T-helper 2 cell (primary cell): ENCODE data around the gene TRAPPC2L.

ENCODE experiments used
- DNase-seq, 5 experiments: peaks; one replicate each; pipeline versions ENCODE4 v3.0.0 to v3.0.0-alpha.2; 2012 to 2022

Gene TRAPPC2L

DNA sequence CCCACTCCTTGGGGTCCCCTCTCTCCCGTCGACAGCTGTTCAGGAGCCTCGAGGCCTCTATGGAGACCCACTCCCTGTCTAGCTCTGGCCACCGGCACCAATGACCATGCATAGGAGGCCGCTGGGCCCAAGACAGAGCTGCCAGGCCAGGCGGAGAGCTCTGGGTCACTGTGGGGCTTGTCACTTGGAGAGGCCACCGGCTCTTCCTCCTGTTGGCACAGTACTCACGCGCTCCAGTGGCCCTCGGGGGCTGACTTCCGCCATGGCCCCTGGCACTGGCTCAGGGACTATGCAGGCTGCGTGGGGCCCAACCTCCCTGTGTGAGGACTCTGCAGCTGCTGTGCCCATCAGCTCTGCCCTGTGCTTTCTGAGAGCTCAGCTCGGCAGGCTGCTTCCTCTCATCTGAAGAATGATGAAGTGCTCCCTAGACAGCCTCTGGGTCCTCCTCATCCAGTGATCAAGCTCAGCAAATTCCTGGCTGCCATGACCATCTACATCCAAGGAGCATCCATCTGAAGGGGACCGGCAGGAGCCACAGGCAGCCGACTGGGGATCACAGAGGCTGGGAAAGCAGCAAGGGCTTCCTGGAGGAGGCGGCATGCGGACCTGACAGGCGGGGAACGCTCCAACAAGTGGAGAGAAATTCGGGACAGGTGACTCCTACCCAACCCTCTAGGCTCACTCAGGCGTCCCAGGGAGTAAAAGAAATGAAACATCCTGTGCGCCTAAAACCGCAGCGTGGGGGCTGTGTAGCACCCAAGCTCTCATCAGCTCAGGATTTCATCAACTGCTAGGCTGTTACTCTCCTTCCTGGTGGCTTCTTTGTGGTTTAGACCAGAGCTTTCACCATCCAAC lies 17.0 kb upstream of the TRAPPC2L start:
- DNase-seq = no peak

DNA sequence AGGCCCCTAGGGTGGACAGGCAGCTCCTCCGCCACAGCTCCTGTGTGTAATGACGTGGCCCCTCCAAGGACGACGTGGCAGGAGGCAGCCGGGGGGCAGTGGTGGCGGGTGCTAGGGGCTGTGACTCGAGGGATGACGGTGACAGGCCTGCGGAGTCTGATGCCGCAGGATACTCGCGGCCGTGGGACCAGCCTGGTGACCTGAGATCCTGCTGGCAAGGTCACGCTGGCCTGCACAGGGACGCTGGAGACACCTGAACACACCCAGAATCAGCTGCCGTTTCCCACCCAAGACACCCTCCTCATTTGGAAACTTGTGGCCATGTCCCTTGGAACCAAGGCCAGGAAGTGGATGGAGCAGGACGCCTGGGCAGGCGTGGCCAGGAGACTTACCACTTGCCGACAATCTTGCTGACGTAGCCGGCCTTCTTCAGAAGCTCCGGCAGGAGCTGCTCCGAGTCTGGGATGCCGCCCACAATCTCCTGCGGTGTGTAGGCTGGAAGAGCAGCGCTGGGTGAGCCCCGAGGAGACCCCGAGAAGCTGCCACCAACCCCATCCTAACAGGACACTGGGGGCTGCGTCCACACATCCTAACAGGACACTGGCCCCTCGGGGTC lies 16.2 kb upstream of the TRAPPC2L start:
- no peak for DNase-seq

DNA sequence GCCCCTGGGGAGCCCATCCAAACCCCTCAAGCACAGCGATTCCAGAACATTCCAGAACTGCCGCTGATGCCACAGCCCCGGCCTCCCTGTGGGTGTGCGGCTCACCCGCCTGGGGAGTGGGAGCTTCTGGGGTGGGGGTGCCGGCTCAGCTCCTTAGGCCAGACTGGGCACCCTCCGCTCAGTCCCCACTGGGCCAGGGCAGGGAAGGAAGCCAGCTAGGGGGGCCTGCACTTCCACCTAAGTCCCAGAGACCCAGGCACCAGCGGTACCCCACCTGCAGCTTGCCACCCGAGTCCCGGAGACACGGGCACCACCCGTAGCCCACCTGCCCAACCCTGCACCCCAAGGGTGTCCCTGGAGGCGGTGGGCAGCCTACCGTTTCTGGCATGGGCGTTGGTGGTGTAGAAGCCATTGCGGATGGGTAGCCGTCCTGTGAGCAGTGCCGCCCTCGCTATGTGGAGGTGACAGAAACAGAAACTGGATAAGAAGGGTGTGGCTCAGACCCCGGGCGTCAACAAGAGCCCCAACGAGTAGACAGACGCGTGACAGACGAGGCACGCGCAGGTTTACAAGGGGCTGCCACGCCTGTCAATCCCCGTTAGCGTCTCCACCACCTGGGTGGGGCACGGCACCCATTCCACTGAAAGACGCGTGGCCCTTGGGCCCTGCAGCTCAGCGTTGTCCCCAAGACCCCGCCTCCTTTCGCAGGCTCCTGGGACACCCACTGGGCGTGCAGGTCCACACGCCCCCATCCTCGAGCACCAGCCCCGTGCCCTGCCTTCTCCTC lies 15.2 kb upstream of the TRAPPC2L start:
- peak in 1 of 5 experiments; percentile 18 for DNase-seq

DNA sequence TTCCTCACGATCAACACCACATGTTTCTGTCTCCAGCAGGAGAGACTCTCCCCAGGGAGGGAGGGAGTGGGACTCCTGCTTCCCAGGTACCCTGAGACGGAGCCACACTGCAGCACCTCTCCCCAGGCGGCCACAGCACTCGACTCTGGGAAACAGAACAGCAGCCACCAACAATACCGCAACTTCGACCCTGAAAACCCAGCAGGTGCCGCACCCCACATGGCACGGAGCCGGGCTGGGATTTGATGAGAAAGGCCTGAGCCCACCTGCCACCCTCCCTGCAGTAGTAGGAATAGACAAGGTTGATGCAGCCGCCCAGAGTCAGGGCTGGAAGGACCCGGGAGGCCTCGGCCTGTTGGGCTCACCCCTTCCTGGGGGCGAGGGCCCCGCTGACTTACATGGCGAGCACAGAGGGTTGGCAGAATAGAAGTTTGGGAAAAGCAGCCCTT lies 14.6 kb upstream of the TRAPPC2L start:
- DNase-seq = no peak

DNA sequence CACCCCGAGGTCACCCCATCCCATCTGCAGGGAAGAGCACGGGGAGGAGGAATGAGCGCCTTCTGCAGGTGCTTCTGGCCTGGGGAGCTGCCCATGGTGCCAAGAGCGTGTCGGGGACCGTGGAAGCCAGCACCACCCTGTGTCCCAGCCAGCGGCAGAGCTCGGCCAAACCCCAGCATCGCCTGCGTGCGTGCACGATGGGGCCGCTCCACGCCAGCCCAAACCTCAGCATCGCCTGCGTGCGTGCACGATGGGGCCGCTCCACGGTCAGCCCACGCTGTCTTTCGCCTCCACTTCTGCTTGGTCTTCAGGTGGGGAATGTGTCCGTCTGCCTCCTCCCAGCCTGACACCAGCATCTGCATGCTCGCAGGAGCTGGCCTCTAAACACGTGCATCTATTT lies 14.1 kb upstream of the TRAPPC2L start:
- no peak for DNase-seq

DNA sequence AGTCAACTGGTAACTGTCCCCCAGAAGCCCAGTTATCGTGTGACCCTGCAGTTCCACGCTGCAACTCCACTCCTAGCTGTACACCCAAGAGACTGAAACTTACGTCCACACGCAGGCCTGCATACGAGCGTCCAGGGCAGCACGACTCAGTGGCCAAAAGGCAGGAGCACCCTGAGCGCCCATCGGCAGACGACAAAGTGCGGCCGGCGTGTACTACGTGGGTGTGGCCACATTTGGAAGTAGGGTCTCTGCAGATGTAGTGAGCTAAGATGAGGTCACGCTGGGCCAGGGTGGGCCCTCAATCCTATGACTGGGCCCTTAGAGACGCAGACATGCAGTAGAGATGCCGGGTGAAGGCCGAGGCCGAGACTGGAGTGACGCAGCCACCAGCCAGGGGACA lies 13.7 kb upstream of the TRAPPC2L start:
- no peak for DNase-seq

DNA sequence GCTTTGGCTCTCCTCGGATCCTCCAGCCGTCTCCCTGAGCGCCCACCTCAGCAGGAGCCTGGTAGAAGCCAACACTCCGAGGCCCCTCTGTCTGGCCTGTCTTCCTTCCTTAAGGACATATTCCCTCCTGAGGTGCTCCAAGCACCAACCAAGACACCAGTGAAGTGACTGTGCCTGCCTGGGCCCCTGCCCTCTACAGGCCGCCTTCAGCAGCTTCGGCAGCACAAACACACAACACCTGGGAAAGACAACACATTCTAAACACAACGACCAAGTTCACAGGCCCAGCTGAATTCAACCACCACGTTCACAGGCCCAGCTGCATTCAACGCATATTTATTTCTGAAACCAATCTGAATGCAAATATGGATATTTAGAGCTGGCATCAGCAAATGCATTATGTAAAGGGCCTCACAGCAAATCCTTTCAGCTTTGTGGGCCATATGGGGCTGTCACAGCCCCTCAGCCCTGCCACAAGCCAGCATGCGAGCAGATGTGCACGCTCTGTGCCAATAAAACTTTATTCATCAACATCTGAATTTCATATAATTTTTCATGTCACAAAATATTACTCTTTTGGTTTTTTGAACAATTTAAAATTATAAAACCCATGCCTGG lies 12.4 kb upstream of the TRAPPC2L start:
- DNase-seq = no peak

DNA sequence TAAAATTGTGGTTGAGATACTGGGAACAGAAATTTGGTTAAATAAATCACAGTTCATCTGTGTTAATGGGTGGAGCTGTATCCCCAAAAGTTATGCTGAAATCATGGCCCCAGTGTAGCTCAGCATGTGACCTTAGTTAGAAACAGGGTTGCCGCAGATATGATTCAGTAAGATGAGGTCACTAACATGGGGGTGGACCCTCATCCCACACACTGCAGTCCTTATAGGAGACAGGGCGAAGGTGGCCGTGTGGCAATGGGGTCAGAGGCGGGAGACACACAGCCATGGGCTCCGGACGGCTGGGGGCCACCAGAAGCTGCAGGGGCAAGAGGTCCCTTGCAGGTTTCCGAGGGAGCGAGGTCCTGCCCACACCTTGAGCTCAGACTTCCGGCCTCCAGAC lies 10.8 kb upstream of the TRAPPC2L start:
- DNase-seq = no peak

DNA sequence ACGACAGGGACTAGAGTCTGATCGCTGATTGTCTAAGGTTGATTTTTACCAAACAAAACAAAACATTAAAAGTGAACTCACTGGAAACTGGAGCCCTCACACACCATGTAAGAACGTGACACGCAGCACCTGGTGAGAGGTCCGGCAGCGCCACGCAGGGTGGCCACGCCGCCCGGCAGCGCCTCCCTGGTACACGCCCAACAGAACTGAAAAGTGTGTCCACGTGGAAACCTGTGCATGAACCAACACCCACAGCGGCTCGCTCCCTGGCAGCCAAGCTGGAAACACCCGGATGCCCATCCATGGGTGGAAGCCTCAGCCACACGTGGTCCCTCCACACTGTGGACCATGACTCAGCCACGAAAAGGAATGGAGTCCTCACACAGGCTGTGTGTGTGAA lies 9.3 kb upstream of the TRAPPC2L start:
- DNase-seq = no peak

DNA sequence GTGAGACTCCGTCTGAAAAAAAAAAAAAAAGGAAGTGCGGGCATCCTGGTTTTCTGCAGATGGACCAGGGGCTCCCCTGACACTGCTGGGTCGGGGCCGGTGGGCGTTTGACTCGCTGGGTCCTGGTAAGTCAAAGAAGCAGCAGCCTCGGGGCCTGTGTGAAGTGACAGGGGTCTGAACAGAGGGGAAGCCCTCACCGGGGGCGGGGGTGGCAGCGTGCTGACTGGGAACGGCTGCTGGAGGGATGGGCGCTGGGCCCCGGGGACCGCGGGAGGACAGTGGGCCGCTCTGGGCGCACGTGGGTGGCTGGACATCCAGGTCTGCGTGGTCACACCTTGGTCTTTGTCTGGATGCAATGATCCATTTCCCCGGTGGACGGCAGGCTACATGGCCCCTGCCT lies 8.4 kb upstream of the TRAPPC2L start:
- DNase-seq = no peak

DNA sequence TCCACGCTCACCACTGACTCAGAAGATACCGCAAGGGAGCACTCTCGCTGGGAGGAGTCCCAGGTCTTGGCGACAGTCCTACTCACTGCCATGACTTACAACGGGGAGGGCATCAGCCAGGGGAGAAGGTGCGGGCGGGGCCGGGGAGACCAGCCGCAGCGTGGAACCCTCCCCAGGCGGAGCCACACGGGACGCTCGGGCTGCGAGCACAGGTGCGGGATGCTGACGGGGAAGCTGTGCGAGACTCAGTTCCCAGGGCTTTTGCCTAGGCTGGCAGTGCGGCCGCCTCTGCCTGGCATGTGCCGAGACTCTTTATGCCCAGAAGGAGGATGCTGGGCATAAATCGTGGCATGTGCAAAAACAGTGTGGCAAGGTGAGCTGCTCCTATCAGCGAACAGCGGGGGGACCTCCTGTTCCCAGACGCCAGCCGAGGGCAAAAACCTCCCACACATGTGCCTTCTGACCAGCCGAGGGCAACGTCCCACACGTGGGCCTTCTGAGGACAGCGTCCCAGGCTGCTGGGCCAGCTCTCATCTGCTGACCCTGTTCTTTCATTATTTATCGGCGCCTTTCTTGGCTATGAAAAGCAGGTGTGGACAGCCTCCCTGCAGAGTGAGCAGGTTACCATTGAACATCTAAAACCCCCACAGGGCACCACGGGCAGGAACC lies 6.3 kb upstream of the TRAPPC2L start:
- DNase-seq = no peak

DNA sequence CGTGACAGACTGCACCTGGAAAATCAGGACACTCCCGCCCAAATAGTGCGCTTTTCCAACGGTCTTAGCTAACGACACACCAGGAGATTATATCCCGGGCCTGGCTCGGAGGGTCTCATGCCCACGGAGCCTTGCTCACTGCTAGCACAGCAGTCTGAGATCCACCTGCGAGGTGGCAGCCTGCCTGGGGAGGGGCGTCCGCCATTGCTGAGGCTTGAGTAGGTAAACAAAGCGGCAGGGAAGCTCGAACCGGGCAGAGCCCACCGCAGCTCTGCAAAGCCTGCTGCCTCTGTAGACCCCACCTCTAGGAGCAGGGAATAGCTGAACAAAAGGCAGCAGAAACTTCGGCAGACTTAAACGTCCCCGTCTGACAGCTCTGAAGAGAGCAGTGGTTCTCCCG lies 5.3 kb upstream of the TRAPPC2L start:
- DNase-seq = no peak

DNA sequence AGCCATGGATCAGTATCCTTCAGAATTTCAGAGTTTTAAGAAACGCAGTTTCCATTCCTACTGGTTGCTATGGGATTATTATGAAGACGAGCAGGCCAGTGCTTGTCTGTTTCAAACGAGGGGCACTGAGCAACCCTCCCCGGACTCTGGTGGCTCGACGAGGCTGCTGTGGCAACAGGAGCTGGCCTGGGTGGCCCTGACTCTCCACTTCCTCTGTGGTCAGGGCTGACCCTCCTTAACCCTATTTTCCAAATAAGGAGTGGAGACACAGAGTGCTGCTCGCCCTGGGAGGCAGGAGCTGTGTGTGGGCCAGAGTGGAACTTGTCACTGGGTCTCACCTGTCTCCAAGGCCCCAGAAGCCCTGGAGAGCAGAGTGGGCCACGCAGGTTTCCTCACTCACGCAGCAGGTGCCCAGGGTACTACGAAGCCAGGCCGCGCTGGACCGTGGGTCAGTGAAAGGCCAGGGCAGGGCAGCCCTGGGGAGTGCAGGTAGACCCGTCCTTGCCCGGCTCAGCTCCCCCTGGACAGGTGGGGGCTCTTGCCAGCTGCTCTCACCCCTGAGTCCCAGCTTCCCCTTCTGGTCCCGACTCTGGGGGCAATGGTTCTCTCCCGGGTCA lies 3.5 kb upstream of the TRAPPC2L start:
- DNase-seq = no peak

DNA sequence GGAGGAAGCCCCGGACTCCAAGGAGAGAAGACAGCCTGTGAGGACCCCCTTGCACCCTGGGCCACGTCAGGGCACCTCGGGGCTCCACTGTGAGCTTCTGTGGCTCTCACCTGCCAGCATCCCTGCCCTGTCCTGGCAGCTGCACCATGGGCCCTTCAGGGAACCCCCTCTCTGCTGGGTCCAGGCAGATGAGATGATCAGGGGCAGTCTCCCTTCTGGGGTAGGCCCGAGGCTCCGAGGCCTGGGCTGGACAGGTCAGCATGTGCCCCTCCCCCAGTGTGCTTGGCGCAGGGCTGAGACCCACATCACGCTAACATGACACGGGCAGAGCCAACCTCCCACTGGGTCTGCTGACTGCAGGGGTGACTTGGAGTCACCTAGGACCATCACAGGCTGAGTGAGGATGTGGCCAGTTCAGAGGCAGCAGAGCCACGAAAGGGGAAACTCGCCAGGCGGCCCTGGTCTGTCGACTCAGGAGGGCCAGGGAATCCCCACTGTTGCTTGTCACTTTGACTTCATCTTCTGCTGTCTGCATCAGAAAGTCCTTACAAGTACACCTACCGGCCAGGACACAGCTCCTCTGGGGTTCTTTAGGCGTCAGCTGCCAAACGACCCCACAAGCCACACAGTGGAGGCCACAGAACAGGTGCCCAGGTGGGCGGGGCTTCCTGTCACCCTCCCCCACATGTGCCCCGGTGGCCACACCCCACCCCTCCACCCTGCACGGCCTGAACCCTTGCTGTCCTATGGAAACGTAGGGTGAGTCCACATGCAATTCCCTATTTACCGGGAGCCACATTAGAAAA lies 2.4 kb upstream of the TRAPPC2L start:
- peak in 2 of 5 experiments; percentile 12 to 29 for DNase-seq

DNA sequence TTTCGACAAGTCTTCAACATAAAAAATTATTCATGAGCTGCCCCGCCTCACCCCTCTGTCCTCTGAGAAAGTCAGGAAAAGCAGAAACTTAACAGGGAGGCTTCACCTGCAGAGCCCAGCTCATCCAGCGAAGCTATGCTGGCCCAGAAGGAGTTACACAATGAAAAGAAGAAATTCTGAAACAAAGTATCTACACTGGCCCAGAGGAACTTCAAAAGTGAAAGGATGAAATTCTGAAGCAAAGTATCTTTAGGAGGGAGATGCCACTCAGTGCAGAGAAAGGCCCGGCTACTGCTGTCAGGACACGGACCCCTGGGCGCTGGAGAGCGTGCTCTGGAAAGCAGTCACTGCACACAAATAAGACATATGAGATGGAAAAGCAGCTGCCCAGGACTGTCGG lies 1.8 kb upstream of the TRAPPC2L start:
- no peak for DNase-seq

DNA sequence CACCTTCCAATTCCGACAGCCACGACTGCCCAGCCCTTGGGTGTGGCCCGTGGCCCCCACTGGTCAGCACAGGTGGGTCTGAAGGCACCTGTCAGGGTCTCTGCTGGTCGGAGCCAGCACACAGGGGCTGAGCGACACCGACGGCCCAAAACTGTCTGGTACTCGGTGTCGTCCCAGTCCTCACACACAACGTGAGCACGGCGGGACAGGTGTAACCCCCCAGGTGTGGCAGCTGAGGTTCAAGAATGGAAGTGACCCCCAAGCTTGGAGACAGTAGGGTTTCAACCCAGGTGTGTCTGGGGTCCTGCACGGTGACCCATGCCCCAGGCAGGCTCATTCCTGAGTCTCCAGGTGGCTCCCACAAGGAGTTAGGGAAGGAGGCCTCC lies 1.2 kb upstream of the TRAPPC2L start:
- DNase-seq = no peak

DNA sequence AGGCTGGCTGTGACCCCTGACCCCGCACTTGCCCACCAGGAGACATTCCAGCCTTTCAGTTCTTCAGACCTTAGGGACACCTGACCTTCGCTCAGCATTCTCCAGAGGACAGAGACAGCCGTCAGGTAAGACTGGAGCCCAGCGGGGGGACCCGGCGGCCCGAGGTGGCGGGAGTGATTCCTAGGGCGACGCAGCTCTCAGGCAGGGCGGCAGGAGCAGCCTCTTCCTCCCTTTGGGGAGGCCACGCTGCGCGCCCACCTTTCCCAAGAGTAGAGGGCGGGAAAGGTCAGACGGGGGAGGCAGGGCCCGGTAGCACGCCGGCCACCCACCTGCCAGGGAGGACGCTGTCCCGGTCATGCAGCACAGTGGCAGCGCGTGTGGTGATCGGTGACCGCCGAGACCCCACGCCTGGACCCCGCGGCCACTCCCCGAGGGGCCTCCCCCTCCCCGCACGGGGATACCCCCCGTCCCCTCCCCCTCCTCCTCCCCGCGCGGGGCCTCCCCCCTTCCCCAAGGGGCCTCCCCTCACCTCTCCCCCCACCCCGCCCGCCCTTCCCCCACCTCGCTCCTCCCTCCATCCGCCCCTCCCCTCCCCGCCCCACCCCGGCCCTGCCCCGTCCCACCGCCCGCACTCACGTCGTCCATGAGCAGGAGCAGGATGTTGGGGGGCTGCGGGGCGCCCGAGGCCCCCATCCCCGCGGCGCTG lies 652 bp upstream of the TRAPPC2L start:
- DNase-seq = peak in 2 of 5 experiments; percentile 9 to 15

DNA sequence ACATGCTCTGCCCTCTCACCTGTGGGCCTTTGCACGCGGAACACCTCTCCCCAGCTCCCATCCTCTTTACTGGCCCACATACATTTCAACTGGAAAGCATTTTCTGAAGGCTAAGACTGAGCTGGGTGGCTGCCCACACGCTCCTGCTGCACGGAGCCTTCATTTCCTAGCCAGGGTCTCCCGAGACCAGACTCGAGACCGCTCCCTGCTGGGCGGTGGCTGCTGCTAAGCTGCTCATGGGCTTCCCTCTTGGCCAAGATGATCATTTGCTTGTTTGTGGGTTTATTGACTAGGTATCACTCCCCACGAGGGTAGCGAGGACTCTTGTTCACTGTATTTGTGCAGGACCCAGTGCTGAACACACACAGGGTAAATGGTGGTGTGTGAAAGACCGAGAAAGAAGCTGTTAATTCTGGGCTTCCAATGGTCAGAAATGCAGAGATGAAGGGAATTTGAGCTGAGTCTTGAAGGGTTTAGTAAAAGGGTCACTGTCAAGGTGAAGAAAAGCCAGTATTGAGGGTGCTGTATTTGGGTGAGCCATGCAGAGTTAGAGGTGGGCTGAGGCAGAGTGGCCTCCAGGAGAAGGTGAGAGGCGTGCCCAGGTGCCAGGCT lies 907 bp downstream of the TRAPPC2L start:
- peak; percentile 22 to 84 (median 63) for DNase-seq

DNA sequence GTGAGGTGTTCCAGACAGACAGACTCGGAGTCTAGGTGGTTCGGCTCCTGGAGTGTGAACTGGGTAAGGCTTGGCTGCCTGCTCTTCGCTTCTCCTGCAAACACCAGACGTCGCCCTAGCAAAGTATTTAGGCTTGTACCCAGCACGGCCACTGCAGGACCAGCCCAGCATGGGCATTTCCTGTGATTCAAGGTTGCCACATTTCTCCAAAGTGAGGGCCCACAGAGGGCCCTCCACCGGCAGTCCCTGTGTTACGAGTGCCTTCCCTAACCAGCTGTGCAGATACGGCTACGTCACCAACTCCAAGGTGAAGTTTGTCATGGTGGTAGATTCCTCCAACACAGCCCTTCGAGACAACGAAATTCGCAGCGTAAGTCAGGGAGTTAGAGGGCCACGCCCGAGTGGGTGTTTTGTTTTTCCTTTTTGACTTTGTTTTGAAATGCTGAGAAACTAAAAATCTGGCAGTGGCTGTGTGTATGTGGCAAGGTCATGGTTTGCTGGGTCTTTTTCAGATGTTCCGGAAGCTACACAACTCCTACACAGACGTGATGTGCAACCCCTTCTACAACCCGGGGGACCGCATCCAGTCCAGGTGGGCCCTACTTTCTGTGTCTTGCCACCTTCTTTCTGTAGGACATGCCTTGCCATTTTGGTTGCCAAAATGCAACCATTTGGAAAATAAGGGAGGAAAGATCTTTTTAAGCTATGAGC lies 2.6 kb downstream of the TRAPPC2L start:
- no peak for DNase-seq
